SJCRH30 (cell line): Measurements from ENCODE around the gene SUCLG1. TPM values are rescaled to one million over a fixed set of nuclear protein-coding genes. Genes with fewer than 3 reads are reported as not detected.

Experiments
- DNase-seq, 2 experiments: peaks; one replicate each; pipeline ENCODE4 v3.0.0-alpha.2; 2015 to 2020
- H3K27ac ChIP-seq: fragments of 250-450 bp; sonication (Bioruptor Pico); 2 replicates; pipeline ENCODE4 v1.5.1; 2020; ENCODE audit warnings: mild to moderate bottlenecking, moderate library complexity
- H3K27me3 ChIP-seq: fragments of 250-450 bp; sonication (Bioruptor Pico); 2 replicates; pipeline ENCODE4 v1.5.1; 2020; ENCODE audit warnings: mild to moderate bottlenecking, moderate library complexity
- H3K36me3 ChIP-seq: fragments of 250-450 bp; sonication (Bioruptor Pico); 2 replicates; pipeline ENCODE4 v1.5.1; 2020; ENCODE audit warnings: mild to moderate bottlenecking, moderate library complexity
- H3K4me1 ChIP-seq: fragments of 250-450 bp; sonication (Bioruptor Pico); 2 replicates; pipeline ENCODE4 v1.5.1; 2020; ENCODE audit warnings: mild to moderate bottlenecking, moderate library complexity
- H3K4me3 ChIP-seq: fragments of 250-450 bp; sonication (Bioruptor Pico); 2 replicates; pipeline ENCODE4 v1.5.1; 2020; ENCODE audit warnings: mild to moderate bottlenecking, moderate library complexity
- H3K9me3 ChIP-seq: fragments of 250-450 bp; sonication (Bioruptor Pico); replicated peaks from 2 replicates; pipeline ENCODE4 v1.5.1; 2020; ENCODE audit warnings: mild to moderate bottlenecking, moderate library complexity
- total RNA-seq: library from RNA; depleted of rRNA; stranded (reverse); fragments of >200 nt; shearing (Covaris generic); gene quantifications from 2 replicates; pipeline ENCODE4 v1.2.3, GENCODE V29; 2014; rRNA removed

The SUCLG1 gene
- total RNA-seq, 1 experiment from 2014 or later = 92.2 TPM

DNA sequence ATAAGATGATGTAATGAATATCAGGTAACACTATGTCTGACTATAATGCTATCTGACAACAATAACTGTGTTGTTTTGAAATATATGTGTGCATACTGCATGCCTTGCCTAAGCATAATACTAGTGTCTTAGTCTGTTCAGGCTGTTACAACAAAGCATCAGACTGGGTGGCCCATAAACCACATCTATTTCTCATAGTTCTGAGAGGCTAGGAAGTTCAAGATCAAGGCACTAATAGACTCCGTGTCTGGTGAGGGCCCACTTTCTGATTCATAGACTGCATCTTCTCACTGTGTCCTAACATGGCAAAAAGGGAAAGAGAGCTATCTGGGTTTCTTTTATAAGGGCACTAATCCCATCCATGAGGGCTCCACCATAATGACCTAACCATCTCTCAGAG lies 80.1 kb downstream of the SUCLG1 start:
- no peak for DNase-seq
- H3K9me3 ChIP-seq = 0 out of 2 replicates have a peak, but pooled peaks cover 3% of the 10 kb centered on the region
- H3K27me3 ChIP-seq = no peaks in the 10 kb centered on the region
- H3K36me3 ChIP-seq = no peaks in the 10 kb centered on the region
- H3K4me3 ChIP-seq = no peak overlapping the region
- no peak overlapping the region for H3K27ac ChIP-seq
- peaks cover under 1% of the 10 kb centered on the region; the same call in 1 of the 2 replicates for H3K4me1 ChIP-seq

DNA sequence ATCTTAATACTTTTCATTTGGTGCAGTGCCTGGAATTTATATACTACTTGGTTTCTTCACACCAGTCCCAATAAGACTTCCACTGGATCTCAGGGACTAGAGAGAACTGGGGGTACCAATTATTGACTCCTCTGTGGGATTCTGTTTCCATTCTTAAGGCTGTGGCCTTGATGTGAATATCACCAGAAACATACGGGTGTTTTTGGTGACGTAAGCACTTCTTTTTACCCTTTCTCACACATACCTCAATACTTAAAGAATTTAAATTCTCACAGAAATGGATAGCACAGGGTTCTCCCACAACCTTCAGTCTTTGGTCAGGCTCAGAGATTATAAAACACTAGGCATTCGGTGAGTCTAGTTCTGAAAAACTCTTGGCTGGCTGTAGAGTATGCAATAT lies 84.1 kb downstream of the SUCLG1 start:
- Histone ChIP-seq H3K4me1 (peaks cover 8% of the 10 kb centered on the region; the same call in 1 of the 2 replicates), H3K27ac (no peak overlapping the region), H3K4me3 (no peak overlapping the region), H3K9me3 (0 out of 2 replicates have a peak, but pooled peaks cover 3% of the 10 kb centered on the region), H3K27me3 (no peaks in the 10 kb centered on the region), H3K36me3 (no peaks in the 10 kb centered on the region)
- no peak for DNase-seq

DNA sequence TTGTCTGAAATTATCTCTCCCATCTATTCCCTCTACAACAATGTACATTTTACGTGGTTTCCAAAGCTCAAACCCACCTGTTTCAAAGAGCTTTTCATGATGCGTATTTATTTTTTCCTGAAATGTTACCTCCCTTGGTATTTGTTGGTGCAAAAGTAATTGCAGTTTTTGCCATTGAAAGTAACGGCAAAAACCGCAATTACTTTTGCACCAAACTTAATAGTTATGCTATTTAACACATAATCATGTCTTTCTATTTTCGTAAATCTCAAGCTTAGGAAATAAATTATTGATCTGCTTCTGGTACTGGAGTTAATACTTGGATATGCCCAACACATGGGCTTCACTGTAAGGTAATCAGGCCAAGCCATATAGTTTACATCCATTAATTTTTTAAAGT lies 85.2 kb downstream of the SUCLG1 start:
- Histone ChIP-seq H3K4me3 (no peak overlapping the region), H3K27ac (no peak overlapping the region), H3K27me3 (no peaks in the 10 kb centered on the region), H3K9me3 (0 out of 2 replicates have a peak, but pooled peaks cover under 1% of the 10 kb centered on the region), H3K36me3 (no peaks in the 10 kb centered on the region), H3K4me1 (peaks cover 8% of the 10 kb centered on the region; the same call in 1 of the 2 replicates)
- DNase-seq = no peak

Other genes starting within 250 kb of the SUCLG1 start
- not detected in 2 replicates for gene DNAH6, start 57.2 kb upstream of the SUCLG1 start, total RNA-seq